GM23248 (cell line): Measurements from ENCODE around the gene PACS1.

Source experiments
- EZH2 ChIP-seq: fragments of 200-600 bp; sonication (generic); IDR thresholded peaks from 2 replicates; pipeline ENCODE4 v1.6.1; 2018; ENCODE audit warnings: antibody characterized with exemption, mild to moderate bottlenecking; ENCODE audit not compliant: insufficient read depth, poor library complexity, severe bottlenecking
- EZH2phosphoT487 ChIP-seq: fragments of 200-600 bp; sonication (generic); IDR thresholded peaks from 2 replicates; pipeline ENCODE4 v1.6.1; 2018; ENCODE audit warnings: antibody characterized with exemption, moderate library complexity, mild to moderate bottlenecking, low read depth; ENCODE audit not compliant: insufficient read depth

- no peak for TF ChIP-seq EZH2
- TF ChIP-seq EZH2phosphoT487 = no peak
Measured at GRCh38 chr11:66265531-66266377, 195.7 kb downstream of the PACS1 start.
